CD8-positive, alpha-beta memory T cell (primary cell): ENCODE measurements around the gene IGFBP4. TPM values are rescaled to one million over a fixed set of nuclear protein-coding genes. Genes with fewer than 3 reads are reported as not detected.

ENCODE experiments used
- CTCF ChIA-PET: fragments of 350-600 bp; sonication (Branson Sonifier 250); formaldehyde crosslinking; loops from one replicate; lab custom pipeline; 2021; ENCODE audit warnings: antibody characterized with exemption; lab: Charles Lee
- POLR2A ChIA-PET: fragments of 350-600 bp; sonication (Branson Sonifier 250); formaldehyde crosslinking; loops from one replicate; lab custom pipeline; 2021; ENCODE audit warnings: antibody characterized with exemption; lab: Charles Lee
- DNase-seq, 5 donors: peaks; one replicate each; pipeline versions ENCODE4 v3.0.0 to v3.0.0-alpha.2; 2020 to 2022; ENCODE audit warnings: mixed read lengths in 1 of 5
- H3K27ac ChIP-seq: one replicate; pipeline ENCODE4 v1.7.0; 2013; ENCODE audit warnings: low read depth, mild to moderate bottlenecking, low read length, moderate library complexity
- H3K27me3 ChIP-seq: 2 replicates; pipeline ENCODE4 v1.7.0; 2013; ENCODE audit warnings: low read length, mild to moderate bottlenecking; ENCODE audit not compliant: insufficient read depth, poor library complexity, severe bottlenecking
- H3K36me3 ChIP-seq: 2 replicates; pipeline ENCODE4 v1.7.0; 2013; ENCODE audit warnings: mild to moderate bottlenecking, low read length, moderate library complexity; ENCODE audit not compliant: insufficient read depth
- H3K4me1 ChIP-seq: 2 replicates; pipeline ENCODE4 v1.7.0; 2013; ENCODE audit warnings: mild to moderate bottlenecking, low read length, moderate library complexity; ENCODE audit not compliant: insufficient read depth
- H3K4me3 ChIP-seq: 2 replicates; pipeline ENCODE4 v1.7.0; 2013; ENCODE audit warnings: mild to moderate bottlenecking, low read length
- H3K9me3 ChIP-seq: 2 replicates; pipeline ENCODE4 v1.7.0; 2013; ENCODE audit warnings: mild to moderate bottlenecking, low read length
- H3K27ac Mint-ChIP-seq, 8 donors: one replicate each; pipeline ENCODE4 v1.8.0; 2020 to 2021; ENCODE audit warnings: mixed read lengths in 8 of 8, mild to moderate bottlenecking in 6 of 8, inconsistent platforms in 3 of 8, moderate library complexity in 3 of 8
- H3K27me3 Mint-ChIP-seq, 2 donors: one replicate each; pipeline ENCODE4 v1.8.0; 2020 to 2021; ENCODE audit warnings: mixed read lengths in 2 of 2, mild to moderate bottlenecking in 1 of 2, moderate library complexity in 1 of 2
- H3K36me3 Mint-ChIP-seq, 3 donors: one replicate each; pipeline ENCODE4 v1.8.0; 2020 to 2021; ENCODE audit warnings: mixed read lengths in 3 of 3, inconsistent platforms in 1 of 3, mild to moderate bottlenecking in 1 of 3
- H3K4me1 Mint-ChIP-seq, 3 donors: one replicate each; pipeline ENCODE4 v1.8.0; 2020 to 2021; ENCODE audit warnings: mixed read lengths in 3 of 3, inconsistent platforms in 1 of 3, mild to moderate bottlenecking in 1 of 3
- H3K4me3 Mint-ChIP-seq, 7 donors: one replicate each; pipeline ENCODE4 v1.8.0; 2020 to 2021; ENCODE audit warnings: mixed read lengths in 7 of 7, mild to moderate bottlenecking in 6 of 7, moderate library complexity in 4 of 7, inconsistent platforms in 2 of 7
- H3K9me3 Mint-ChIP-seq, 5 donors: one replicate each; pipeline ENCODE4 v1.8.0; 2020 to 2022; ENCODE audit warnings: mixed read lengths in 5 of 5, mild to moderate bottlenecking in 3 of 5, moderate library complexity in 2 of 5, inconsistent platforms in 1 of 5
- polyA plus RNA-seq: library from polyadenylated mRNA; unstranded; fragments of 300-500 nt; fragmentation: Illumina TruSeq; gene quantifications from one replicate; pipeline ENCODE4 v1.2.3, GENCODE V29; 2021
- total RNA-seq, 2 experiments: library from RNA; stranded (reverse); gene quantifications; one replicate each; pipeline ENCODE4 v1.2.3, GENCODE V29; 2021

IGFBP4 gene
- total and polyA plus RNA-seq, 3 experiments from 2014 or later: 3.0 to 21.4 (median 3.2) TPM

- Mint-ChIP-seq H3K4me1 (peaks cover 40 to 56% (median 54%) of the 10 kb centered on the region in 3 donors), H3K4me3 (peak overlapping the region in 1 of 7 donors; percentile 23)
- H3K27ac ChIP-seq: no peak overlapping the region
Observed at GRCh38 chr17:40490289-40490853, 47.1 kb downstream of the IGFBP4 start.

GRCh38 chr17:40490982-40491381 is 47.7 kb downstream of the IGFBP4 start:
- H3K27ac Mint-ChIP-seq: peak overlapping the region in 3 of 8 donors; percentile 26 to 68 (median 42)
- peaks cover 36% of the 10 kb centered on the region for H3K4me1 ChIP-seq
- H3K27me3 ChIP-seq: no peaks in the 10 kb centered on the region
- POLR2A ChIA-PET: no interaction called here
- H3K9me3 Mint-ChIP-seq: no peaks in the 10 kb centered on the region
- H3K4me3 Mint-ChIP-seq: peak overlapping the region in 2 of 7 donors; percentile 3 to 51
- H3K27ac ChIP-seq: no peak overlapping the region
- H3K36me3 ChIP-seq: no peaks in the 10 kb centered on the region
- DNase-seq: no peak
- H3K36me3 Mint-ChIP-seq: no peaks in the 10 kb centered on the region
- peaks cover 39 to 52% (median 49%) of the 10 kb centered on the region in 3 donors for H3K4me1 Mint-ChIP-seq
- H3K9me3 ChIP-seq: no peaks in the 10 kb centered on the region
- CTCF ChIA-PET: interaction anchor here (1.3 to 1.5 kb wide), 2 partner anchors 15 to 70 kb away, joined by 3 to 4 read pairs; no protein-coding TSS in a partner anchor
- H3K4me3 ChIP-seq: no peak overlapping the region
- no peaks in the 10 kb centered on the region for H3K27me3 Mint-ChIP-seq

More at GRCh38 chr17:40490289-40490853, 47.1 kb downstream of the IGFBP4 start:
- H3K27ac Mint-ChIP-seq: peak overlapping the region in 5 of 8 donors; percentile 12 to 83 (median 68)
- no peaks in the 10 kb centered on the region for H3K27me3 Mint-ChIP-seq
- DNase-seq: no peak
- H3K9me3 Mint-ChIP-seq: no peaks in the 10 kb centered on the region
- CTCF ChIA-PET: interaction anchor here (1.1 to 1.5 kb wide), 3 partner anchors 14 to 70 kb away, joined by 3 to 4 read pairs (median 4); no protein-coding TSS in a partner anchor
- Histone ChIP-seq H3K9me3 (no peaks in the 10 kb centered on the region), H3K36me3 (no peaks in the 10 kb centered on the region), H3K4me3 (no peak overlapping the region), H3K27me3 (no peaks in the 10 kb centered on the region), H3K4me1 (peaks cover 41% of the 10 kb centered on the region)
- POLR2A ChIA-PET: interaction anchor here (0.6 to 0.7 kb wide), 2 partner anchors 72 to 1198 kb away, joined by 3 to 6 read pairs; partner anchors contain the start of gene EIF1
- H3K36me3 Mint-ChIP-seq: no peaks in the 10 kb centered on the region

- H3K36me3 ChIP-seq: no peaks in the 10 kb centered on the region
- no peaks in the 10 kb centered on the region for H3K27me3 ChIP-seq
- DNase-seq: no peak
- H3K27me3 Mint-ChIP-seq: no peaks in the 10 kb centered on the region
- H3K27ac Mint-ChIP-seq: peak overlapping the region in 1 of 8 donors; percentile 68
- H3K27ac ChIP-seq: no peak overlapping the region
- peaks cover 33% of the 10 kb centered on the region for H3K4me1 ChIP-seq
- ChIA-PET POLR2A (no interaction called here), CTCF (no interaction called here)
- no peaks in the 10 kb centered on the region for H3K9me3 ChIP-seq
- H3K4me1 Mint-ChIP-seq: peaks cover 35 to 47% (median 44%) of the 10 kb centered on the region in 3 donors
- no peaks in the 10 kb centered on the region for H3K36me3 Mint-ChIP-seq
- H3K4me3 ChIP-seq: no peak overlapping the region
- peak overlapping the region in 2 of 7 donors; percentile 3 to 51 for H3K4me3 Mint-ChIP-seq
- H3K9me3 Mint-ChIP-seq: no peaks in the 10 kb centered on the region
Observed at GRCh38 chr17:40491486-40491885, 48.2 kb downstream of the IGFBP4 start.

GRCh38 chr17:40493697-40494096 is 50.4 kb downstream of the IGFBP4 start:
- Histone ChIP-seq H3K4me3 (no peak overlapping the region), H3K36me3 (no peaks in the 10 kb centered on the region), H3K27me3 (no peaks in the 10 kb centered on the region), H3K27ac (no peak overlapping the region), H3K9me3 (no peaks in the 10 kb centered on the region), H3K4me1 (peaks cover 30% of the 10 kb centered on the region)
- Mint-ChIP-seq H3K4me3 (no peak overlapping the region), H3K27ac (no peak overlapping the region), H3K27me3 (no peaks in the 10 kb centered on the region), H3K9me3 (no peaks in the 10 kb centered on the region), H3K36me3 (no peaks in the 10 kb centered on the region), H3K4me1 (peaks cover 27 to 31% (median 28%) of the 10 kb centered on the region in 3 donors)
- ChIA-PET CTCF (no interaction called here), POLR2A (no interaction called here)
- no peak for DNase-seq

GRCh38 chr17:40495140-40495539 is 51.9 kb downstream of the IGFBP4 start:
- Mint-ChIP-seq H3K9me3 (no peaks in the 10 kb centered on the region), H3K4me1 (peaks cover 13 to 17% (median 15%) of the 10 kb centered on the region in 3 donors), H3K36me3 (no peaks in the 10 kb centered on the region), H3K27me3 (no peaks in the 10 kb centered on the region), H3K4me3 (no peak overlapping the region), H3K27ac (peak overlapping the region in 2 of 8 donors; percentile 16 to 30)
- Histone ChIP-seq H3K9me3 (no peaks in the 10 kb centered on the region), H3K27me3 (no peaks in the 10 kb centered on the region), H3K27ac (no peak overlapping the region), H3K4me3 (no peak overlapping the region), H3K4me1 (peaks cover 18% of the 10 kb centered on the region), H3K36me3 (no peaks in the 10 kb centered on the region)
- ChIA-PET POLR2A (interaction anchor here (0.6 kb wide), 1 partner anchor 53 kb away, joined by 3 read pairs; no protein-coding TSS in a partner anchor), CTCF (interaction anchor here (0.9 to 2.0 kb wide), 3 partner anchors 15 to 39 kb away, joined by 3 to 4 read pairs (median 4); no protein-coding TSS in a partner anchor)
- no peak for DNase-seq

GRCh38 chr17:40496170-40496569 is 52.9 kb downstream of the IGFBP4 start:
- Mint-ChIP-seq H3K4me1 (peaks cover 3 to 7% (median 6%) of the 10 kb centered on the region in 3 donors), H3K9me3 (no peaks in the 10 kb centered on the region), H3K27ac (no peak overlapping the region), H3K4me3 (no peak overlapping the region), H3K27me3 (no peaks in the 10 kb centered on the region), H3K36me3 (no peaks in the 10 kb centered on the region)
- Histone ChIP-seq H3K9me3 (no peaks in the 10 kb centered on the region), H3K4me1 (peaks cover 7% of the 10 kb centered on the region), H3K27ac (no peak overlapping the region), H3K4me3 (no peak overlapping the region), H3K36me3 (no peaks in the 10 kb centered on the region), H3K27me3 (no peaks in the 10 kb centered on the region)
- CTCF ChIA-PET: interaction anchor here (0.9 to 2.0 kb wide), 2 partner anchors 16 to 36 kb away, joined by 3 to 4 read pairs; no protein-coding TSS in a partner anchor
- peak in 1 of 5 donors; percentile 14 for DNase-seq
- POLR2A ChIA-PET: no interaction called here

- no peaks in the 10 kb centered on the region for H3K36me3 Mint-ChIP-seq
- H3K27ac Mint-ChIP-seq: peak overlapping the region in 4 of 8 donors; percentile 4 to 77 (median 16)
- POLR2A ChIA-PET: no interaction called here
Observed at GRCh38 chr17:40496634-40497420, 53.6 kb downstream of the IGFBP4 start.

More at GRCh38 chr17:40496634-40497420, 53.6 kb downstream of the IGFBP4 start:
- DNase-seq: peak in 1 of 5 donors; percentile 8
- Histone ChIP-seq H3K27me3 (no peaks in the 10 kb centered on the region), H3K9me3 (no peaks in the 10 kb centered on the region), H3K27ac (no peak overlapping the region), H3K4me1 (peaks cover under 1% of the 10 kb centered on the region), H3K36me3 (no peaks in the 10 kb centered on the region), H3K4me3 (no peak overlapping the region)
- H3K4me1 Mint-ChIP-seq: peaks cover 0 to 4% (median under 1%) of the 10 kb centered on the region in 3 donors
- H3K4me3 Mint-ChIP-seq: no peak overlapping the region
- no peaks in the 10 kb centered on the region for H3K27me3 Mint-ChIP-seq
- H3K9me3 Mint-ChIP-seq: no peaks in the 10 kb centered on the region
- CTCF ChIA-PET: interaction anchor here (2.0 kb wide), 1 partner anchor 17 kb away, joined by 4 read pairs; no protein-coding TSS in a partner anchor
